HG03108 (cell line): ENCODE data around the gene ZP4.

Source experiments
- ATAC-seq: cut with Tn5 transposase; IDR thresholded peaks from one replicate; pipeline ENCODE4 v1.9.1; 2021; ENCODE audit warnings: moderate library complexity; ENCODE audit not compliant: unreplicated experiment

Gene ZP4

GRCh38 chr1:237890822-237891221 is at the start of gene ZP4:
TSS of gene ZP4 (minus strand) at chr1:237890922. CDS start at chr1:237890635, 287 bp downstream.
- no peak for ATAC-seq

DNA sequence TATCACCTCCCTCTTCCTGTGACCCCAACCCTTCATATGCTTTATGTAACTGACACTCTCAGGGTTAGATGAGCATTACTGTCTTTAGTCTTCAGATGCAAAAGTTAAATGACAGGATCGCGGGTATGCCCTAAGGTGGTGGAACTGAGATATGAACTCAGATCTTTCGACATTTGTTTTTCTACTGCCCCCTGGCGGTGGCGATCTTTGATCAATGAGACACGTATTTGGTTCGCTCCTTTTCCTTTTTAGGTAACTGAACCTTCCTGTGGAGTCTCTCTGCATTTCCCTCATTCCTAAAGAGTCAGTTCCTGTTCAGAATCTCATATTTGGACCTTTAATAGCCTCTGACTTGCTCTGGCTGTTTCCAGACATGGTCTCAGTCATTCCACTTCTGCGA is 47.8 kb upstream of the ZP4 start:
- no peak for ATAC-seq

DNA sequence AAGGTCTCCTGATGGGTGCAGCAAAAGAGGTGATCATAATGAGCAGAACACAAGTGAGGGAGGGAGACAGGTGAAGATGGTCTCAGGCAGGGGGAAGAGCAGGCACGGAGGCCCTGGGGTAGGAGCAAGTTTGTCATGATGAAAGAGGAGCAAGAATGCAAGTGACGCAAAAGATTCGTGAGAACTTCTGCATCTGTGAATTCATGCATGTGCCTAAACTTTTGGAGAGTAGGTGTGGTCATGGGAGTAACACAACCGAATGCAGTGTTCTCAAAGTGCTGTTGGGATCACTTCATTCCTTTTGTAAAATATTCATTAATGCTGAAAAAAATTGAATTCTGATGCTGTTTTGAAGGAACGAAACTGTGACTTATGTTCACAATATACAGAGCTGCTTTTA is 47.3 kb upstream of the ZP4 start:
- ATAC-seq, result no peak

GRCh38 chr1:237932816-237933215 is 42.1 kb upstream of the ZP4 start:
- ATAC-seq, result no peak

DNA sequence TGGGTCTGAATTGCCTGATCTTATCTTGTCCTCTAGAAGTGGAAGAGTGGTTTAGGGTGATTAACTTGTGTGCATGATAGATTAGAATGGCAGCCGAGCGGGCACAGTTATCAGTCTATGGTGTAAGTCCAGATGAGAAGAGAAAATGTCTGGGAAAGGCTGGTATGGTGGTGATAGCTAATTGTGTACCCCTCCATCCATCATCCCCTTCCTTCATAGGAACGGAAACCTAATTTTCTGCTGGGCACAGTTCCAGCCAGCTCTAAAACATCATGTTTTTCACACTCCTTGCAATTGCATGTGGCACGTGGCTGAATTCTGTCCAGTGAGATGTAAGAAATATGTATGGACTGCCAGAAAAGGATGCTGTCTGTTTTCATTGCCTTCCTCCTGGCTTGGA is 40.9 kb upstream of the ZP4 start:
- ATAC-seq, result no peak

GRCh38 chr1:237927198-237927597 is 36.5 kb upstream of the ZP4 start:
- ATAC-seq, result no peak

DNA sequence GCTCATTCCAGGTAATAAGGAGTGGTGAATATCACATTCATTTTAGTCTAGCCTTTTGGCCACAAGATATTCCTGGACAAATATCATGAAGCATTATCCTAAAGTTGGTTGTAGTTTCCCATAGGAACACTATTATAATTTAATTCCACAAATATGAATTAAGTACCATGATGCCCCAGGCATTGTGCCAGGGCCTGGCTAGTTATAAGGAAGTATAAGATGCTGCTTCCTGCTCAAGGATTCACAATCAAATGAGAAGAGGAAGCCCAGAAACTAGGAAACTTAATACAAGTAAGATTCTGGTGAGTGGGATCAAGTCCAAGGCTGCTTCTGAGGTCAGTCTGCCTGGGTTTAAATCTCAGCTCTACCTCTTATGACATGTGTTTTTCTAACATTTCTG is 30.6 kb upstream of the ZP4 start:
- ATAC-seq, result no peak

DNA sequence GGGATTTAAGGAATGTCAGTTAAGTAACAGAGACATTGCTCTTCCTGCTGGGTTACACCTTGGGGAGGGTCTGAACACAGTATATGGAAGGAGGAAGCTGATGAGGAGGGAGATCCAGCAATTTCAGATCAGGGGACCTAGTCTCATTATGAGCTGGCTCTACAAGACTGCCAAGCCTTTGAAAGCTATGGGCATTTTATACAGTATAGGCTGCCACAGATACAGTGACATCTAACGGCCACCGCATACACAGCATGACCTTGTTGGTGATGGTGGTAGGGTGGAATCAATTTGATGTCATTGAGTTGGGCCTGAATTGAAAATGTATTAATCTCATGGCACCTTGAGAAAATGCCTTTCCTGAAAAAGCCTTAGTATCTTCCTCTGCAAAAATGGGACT is 22.6 kb upstream of the ZP4 start:
- ATAC-seq, result no peak

DNA sequence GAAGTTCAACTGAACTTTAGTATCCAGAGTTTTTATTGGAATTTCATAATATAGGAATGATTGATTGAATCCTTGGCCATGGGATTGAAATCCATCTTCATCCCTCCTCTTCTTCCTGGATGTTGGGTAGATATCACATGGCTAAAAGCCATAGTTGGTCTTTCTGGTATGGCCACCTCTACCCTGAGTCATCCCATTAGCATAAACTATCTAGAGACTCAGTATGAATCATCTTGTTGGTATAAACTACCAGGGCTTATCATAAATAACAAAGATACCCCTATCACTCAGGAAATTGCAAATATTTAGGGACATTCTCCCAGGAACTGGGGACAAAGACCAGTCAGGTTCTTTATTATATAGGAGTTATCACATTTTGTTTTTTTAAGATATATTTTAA is 21.2 kb upstream of the ZP4 start:
- ATAC-seq, result no peak

DNA sequence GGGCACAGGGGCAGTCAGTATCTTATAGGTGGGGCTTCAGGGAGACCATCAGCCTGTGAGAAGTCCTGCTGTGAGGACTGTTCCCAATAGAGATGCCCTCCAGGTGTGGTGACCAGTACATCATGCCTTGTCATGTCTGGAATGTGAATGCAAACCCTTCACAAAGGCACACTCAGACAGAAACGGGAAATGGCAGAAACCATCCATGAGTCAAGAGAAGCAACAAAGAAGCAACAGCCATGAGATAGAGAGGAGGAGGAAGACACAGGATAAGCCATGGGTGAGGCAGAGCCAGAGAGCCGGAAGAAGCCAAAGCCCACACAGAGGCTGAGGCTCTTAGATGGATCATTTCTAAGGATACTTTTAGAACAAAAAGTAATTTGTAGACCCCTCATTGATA is 20.1 kb upstream of the ZP4 start:
- no peak for ATAC-seq

GRCh38 chr1:237903961-237904360 is 13.2 kb upstream of the ZP4 start:
- ATAC-seq, result no peak

DNA sequence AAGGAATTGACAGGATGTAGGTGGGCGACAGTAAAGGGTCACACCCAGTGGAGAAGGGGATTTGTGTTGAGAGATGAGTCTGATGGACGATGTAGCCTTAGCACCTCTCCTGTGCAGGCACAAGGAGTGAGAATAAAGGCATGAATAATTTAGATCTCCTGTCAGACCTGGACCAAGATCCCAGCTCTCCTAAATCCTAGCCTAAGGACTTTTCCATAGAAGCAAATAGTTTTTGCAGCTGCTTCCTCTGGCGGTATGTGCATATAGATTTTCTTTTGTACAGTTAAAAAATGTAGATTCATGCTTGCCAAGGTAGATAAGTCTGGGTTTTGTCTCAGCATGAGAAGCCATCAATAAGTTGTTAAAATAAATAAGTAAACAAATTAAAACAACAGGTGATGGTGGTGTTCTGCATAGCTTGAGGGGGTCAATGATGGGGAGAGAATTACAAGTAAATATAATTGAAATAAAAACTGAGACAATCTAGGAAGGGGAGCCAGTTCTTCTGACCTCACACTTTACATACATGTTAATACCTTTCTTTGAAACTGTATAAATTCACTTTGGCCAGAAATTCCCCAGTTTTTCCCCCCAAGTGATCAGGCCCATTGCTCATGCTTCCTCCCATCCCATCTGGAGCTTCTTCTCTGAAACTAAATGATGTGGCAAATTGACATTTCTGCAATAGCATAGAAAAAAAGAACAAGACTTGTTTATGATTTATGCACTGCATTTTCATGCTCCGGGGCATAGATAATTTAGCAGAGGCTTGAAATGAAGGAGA is 12.4 kb upstream of the ZP4 start:
- ATAC-seq, result no peak

DNA sequence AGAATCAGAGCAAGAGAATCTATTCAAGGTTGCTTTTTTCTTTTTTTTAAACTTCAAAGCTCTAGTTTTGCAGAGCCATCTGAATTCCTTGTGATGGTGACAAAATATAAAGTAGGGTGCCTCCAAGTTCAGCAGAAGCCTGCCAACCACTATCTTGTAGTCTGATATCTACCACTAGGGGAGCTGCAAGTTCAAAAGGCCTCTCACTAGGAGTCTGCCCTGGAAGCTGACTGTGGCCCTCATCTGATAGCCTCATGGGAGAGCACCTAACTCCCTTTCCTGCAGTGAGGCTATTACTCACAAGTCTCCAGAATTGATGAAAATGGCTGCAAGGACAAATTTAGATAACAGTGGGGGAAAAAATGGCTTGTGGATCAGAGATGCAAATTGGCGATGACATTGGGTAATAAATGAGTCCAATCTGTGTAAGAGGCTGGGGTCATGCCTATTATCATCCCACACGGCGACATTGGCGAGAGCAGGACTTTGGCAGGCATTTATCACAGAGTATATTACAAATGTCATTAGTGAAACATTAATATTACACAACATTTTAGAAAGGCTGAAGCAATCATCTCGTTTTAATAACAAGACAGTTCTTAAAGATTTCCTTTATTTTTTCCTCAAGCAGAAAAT is 10.7 kb upstream of the ZP4 start:
- no peak for ATAC-seq

DNA sequence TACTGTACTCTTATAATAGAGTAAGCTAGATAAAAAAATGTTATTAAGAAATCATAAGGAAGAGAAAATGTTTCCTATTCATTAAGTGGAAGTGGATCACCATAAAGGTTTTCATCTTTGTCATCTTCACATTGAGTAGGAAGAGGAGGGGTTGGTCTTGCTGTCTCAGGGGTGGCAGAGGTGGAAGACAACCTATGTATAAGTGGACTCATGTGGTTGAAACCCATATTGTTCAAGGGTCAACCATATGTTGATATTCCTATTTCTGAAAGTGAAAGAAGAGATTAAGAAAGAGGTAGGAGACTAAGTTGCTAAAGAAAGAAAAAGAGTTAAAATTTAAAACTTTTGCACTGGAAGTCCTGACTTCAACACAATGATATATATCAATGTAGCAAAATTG is 4.9 kb upstream of the ZP4 start:
- ATAC-seq, result no peak

DNA sequence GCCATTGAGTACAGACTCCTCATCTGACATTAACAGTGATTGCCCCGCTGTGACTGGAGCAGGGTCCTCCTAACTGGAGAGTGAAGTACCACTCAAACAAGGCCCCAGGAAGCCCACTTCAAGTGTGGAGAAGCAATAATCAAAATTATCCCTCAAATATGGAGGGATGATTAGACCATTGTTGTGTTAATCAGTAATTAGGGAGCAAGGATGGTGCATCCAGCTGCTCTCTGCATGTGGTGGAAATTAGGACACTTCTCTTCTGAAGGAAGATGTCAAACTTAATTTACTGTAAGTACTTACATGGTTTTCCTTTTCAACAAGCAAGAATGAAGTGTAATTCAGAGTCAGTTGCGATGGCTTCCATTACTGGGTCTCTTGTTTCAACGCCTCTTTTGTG is 3.4 kb upstream of the ZP4 start:
- no peak for ATAC-seq

GRCh38 chr1:237891979-237892378 is 1.3 kb upstream of the ZP4 start:
- ATAC-seq, result no peak

- ATAC-seq, result no peak
Observed at GRCh38 chr1:237891266-237891665, 544 bp upstream of the ZP4 start.

DNA sequence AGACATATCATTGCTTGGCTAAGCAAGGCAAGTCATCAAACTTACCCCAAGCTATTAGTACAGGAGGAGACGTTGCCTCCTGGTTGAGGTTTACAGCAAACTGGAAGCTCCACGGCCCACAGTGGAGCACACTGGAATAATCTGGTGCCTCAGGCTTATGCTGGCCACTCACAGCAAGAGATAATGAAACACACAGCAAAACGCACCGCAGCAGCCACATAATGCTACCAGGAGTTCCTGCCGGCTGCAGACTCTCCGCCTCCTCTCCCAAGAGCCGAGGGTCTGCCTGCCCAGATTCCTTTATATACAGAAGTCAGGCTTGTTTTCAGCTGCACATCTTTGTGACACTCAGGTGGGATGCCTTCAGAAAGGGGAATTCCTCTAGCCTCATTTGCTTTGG is 306 bp downstream of the ZP4 start:
- no peak for ATAC-seq

- ATAC-seq, result no peak
Observed at GRCh38 chr1:237888143-237888542, 2.6 kb downstream of the ZP4 start.

DNA sequence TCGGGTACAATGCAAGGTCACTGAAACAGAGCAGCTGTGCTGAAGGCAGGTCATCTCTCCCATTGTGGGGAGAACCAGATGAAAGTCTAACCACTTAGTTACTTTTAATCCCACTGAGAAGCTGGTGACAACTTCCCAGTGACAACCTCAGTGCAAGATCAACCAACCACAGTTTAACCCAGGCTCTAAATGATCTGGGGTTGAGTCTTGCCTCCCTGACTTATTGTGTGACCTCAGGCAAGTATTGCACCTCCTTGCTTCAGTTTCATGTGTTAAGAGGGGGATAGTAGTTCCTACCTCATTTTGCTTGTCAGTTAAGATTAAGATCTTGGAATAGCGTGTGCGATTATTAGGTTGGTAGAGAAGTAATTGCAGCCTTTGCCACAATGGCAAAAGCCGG is 3.2 kb downstream of the ZP4 start:
- ATAC-seq, result no peak

DNA sequence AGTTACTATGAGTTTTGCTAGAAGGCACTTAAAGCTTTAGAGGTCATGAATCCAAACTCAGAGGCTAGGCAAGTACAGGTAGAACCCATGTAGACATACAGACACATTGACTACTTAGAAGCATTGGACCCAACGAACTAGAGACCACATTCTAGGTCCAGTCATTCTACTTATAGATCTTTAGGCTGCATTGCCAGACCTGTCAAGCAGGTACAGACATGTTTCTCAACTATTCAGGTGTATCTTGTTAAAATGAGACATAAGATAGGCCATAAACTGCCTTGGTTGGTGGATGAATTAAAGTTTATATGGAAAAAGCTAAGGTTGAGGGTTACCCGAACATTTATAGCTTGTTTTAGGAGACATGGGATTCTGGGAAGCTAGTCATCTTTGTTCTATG is 6.5 kb downstream of the ZP4 start:
- ATAC-seq, result no peak

GRCh38 chr1:237879195-237879594 is 11.5 kb downstream of the ZP4 start:
- ATAC-seq, result no peak

- ATAC-seq, result no peak
Observed at GRCh38 chr1:237878406-237878805, 12.3 kb downstream of the ZP4 start.
